ENCODE data around the gene TMEM123. TPM values are rescaled to one million over a fixed set of nuclear protein-coding genes. Genes with fewer than 3 reads are reported as not detected.

TMEM123 gene
- total RNA-seq, 4 donors from 2014 or later: 52.6 to 147 (median 101) TPM

GRCh38 chr11:102482433-102482832 is 29.9 kb upstream of the TMEM123 start:
- TF ChIP-seq CTCF (IDR thresholded peaks at IDR 0.05; ENCODE audit: low read depth): no peak

GRCh38 chr11:102479733-102480132 is 27.2 kb upstream of the TMEM123 start:
- no peak for TF ChIP-seq CTCF (IDR thresholded peaks at IDR 0.05; ENCODE audit: low read depth)

- TF ChIP-seq CTCF (IDR thresholded peaks at IDR 0.05; ENCODE audit: low read depth): no peak
Measured at GRCh38 chr11:102478673-102479299, 26.2 kb upstream of the TMEM123 start.

GRCh38 chr11:102476812-102477211 is 24.2 kb upstream of the TMEM123 start:
- TF ChIP-seq CTCF (IDR thresholded peaks at IDR 0.05; ENCODE audit: low read depth): no peak

GRCh38 chr11:102476069-102476468 is 23.5 kb upstream of the TMEM123 start:
- TF ChIP-seq CTCF (IDR thresholded peaks at IDR 0.05; ENCODE audit: low read depth): no peak

- TF ChIP-seq CTCF (IDR thresholded peaks at IDR 0.05; ENCODE audit: low read depth): no peak
Measured at GRCh38 chr11:102473543-102473942, 21.0 kb upstream of the TMEM123 start.

- no peak for TF ChIP-seq CTCF (IDR thresholded peaks at IDR 0.05; ENCODE audit: low read depth)
Measured at GRCh38 chr11:102472127-102472526, 19.6 kb upstream of the TMEM123 start.
